ENCODE results near the gene LAMTOR3. TPM values are rescaled to one million over a fixed set of nuclear protein-coding genes. Genes with fewer than 3 reads are reported as not detected.

Gene LAMTOR3
- total RNA-seq, 1 experiment from 2014 or later: 30.6 TPM

- DNase-seq: no peak
- H3K9ac ChIP-seq (ENCODE audit: extremely low read depth, insufficient read length, low read length): no peak overlapping the region
- H2BK12ac ChIP-seq (ENCODE audit: insufficient read length, low read depth, low read length): peak overlapping the region; percentile 10
- Mint-ChIP-seq H3K4me3 (no peak overlapping the region), H3K36me3 (ENCODE audit: insufficient read depth in 1 of 3, low read depth in 3 of 3) (no peaks in the 10 kb centered on the region), H3K4me1 (peaks cover 7 to 11% of the 10 kb centered on the region in 2 experiments), H3K27ac (no peak overlapping the region; a peak in 1 of 7 replicates), H3K9me3 (no peaks in the 10 kb centered on the region), H3K27me3 (ENCODE audit: low read depth) (no peaks in the 10 kb centered on the region)
- H2BK20ac ChIP-seq (ENCODE audit: low read depth, low read length, poor library complexity, severe bottlenecking): no peak overlapping the region
- H4K5ac ChIP-seq (ENCODE audit: insufficient read length, low read depth, low read length): no peak overlapping the region
- H3K27ac ChIP-seq (ENCODE audit: insufficient read length, low read depth, low read length): no peak overlapping the region
- H3K23me2 ChIP-seq (ENCODE audit: insufficient read length, low read depth, low read length, poor library complexity, severe bottlenecking): no peaks in the 10 kb centered on the region
- no peak overlapping the region for H2BK15ac ChIP-seq (ENCODE audit: low read depth, low read length)
- no peak overlapping the region for H2BK5ac ChIP-seq (ENCODE audit: insufficient read length, low read length)
- no CpG with 5 or more reads among the region's 2 CpGs for WGBS (ENCODE audit: extremely low coverage, insufficient read length, low lambda C conversion rate)
- H2AFZ ChIP-seq (ENCODE audit: low read length): no peak overlapping the region
- no peaks in the 10 kb centered on the region for H3K27me3 ChIP-seq (ENCODE audit: insufficient read depth, low read length)
- no peaks in the 10 kb centered on the region for H4K20me1 ChIP-seq (ENCODE audit: control insufficient read depth, insufficient read depth, insufficient read length)
- TF ChIP-seq, protein P1, sequence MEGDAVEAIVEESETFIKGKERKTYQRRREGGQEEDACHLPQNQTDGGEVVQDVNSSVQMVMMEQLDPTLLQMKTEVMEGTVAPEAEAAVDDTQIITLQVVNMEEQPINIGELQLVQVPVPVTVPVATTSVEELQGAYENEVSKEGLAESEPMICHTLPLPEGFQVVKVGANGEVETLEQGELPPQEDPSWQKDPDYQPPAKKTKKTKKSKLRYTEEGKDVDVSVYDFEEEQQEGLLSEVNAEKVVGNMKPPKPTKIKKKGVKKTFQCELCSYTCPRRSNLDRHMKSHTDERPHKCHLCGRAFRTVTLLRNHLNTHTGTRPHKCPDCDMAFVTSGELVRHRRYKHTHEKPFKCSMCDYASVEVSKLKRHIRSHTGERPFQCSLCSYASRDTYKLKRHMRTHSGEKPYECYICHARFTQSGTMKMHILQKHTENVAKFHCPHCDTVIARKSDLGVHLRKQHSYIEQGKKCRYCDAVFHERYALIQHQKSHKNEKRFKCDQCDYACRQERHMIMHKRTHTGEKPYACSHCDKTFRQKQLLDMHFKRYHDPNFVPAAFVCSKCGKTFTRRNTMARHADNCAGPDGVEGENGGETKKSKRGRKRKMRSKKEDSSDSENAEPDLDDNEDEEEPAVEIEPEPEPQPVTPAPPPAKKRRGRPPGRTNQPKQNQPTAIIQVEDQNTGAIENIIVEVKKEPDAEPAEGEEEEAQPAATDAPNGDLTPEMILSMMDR (conservative IDR thresholded peaks at IDR 0.05): no peak
- H4K91ac ChIP-seq (ENCODE audit: insufficient read length, low read depth, low read length): no peak overlapping the region
- no peaks in the 10 kb centered on the region for H3K9me3 ChIP-seq (ENCODE audit: control insufficient read depth, low read depth, low read length)
- no peaks in the 10 kb centered on the region for H3K4me1 ChIP-seq (ENCODE audit: insufficient read depth, low read length)
- no peak overlapping the region for H3K23ac ChIP-seq (ENCODE audit: insufficient read length, low read depth, low read length)
- no peak overlapping the region for H3T11ph ChIP-seq (ENCODE audit: low read length)
- H3K56ac ChIP-seq (ENCODE audit: insufficient read length, low read depth, low read length): no peak overlapping the region
- no peak overlapping the region for H3K14ac ChIP-seq (ENCODE audit: insufficient read depth, low read length)
- H2AK5ac ChIP-seq (ENCODE audit: insufficient read length, low read length): no peak overlapping the region
- no peak overlapping the region for H4K8ac ChIP-seq (replicated peaks; ENCODE audit: insufficient read length, low read depth, low read length)
- no peaks in the 10 kb centered on the region for H3K79me1 ChIP-seq (ENCODE audit: insufficient read depth, low read depth, low read length, poor library complexity, severe bottlenecking)
- H3K4me2 ChIP-seq (ENCODE audit: insufficient read depth, insufficient read length, low read length): no peak overlapping the region
- H2BK120ac ChIP-seq (ENCODE audit: low read depth, low read length, poor library complexity, severe bottlenecking): no peak overlapping the region
- no peak overlapping the region for H3K18ac ChIP-seq (ENCODE audit: insufficient read length, low read depth, low read length)
- no peak overlapping the region for H3K4ac ChIP-seq (ENCODE audit: low read depth, low read length)
- H3K79me2 ChIP-seq (ENCODE audit: insufficient read depth, low read length): no peaks in the 10 kb centered on the region
Measured at GRCh38 chr4:99859618-99860017, 34.6 kb downstream of the LAMTOR3 start.

All from H9 (cell line).